ENCODE results near the gene PLXDC2. TPM values are rescaled to one million over a fixed set of nuclear protein-coding genes. Genes with fewer than 3 reads are reported as not detected.

Gene PLXDC2
- total and polyA plus RNA-seq, 2 donors (not counting 1 experiment from before 2014, with no cell fraction given): 0.07 TPM

DNA sequence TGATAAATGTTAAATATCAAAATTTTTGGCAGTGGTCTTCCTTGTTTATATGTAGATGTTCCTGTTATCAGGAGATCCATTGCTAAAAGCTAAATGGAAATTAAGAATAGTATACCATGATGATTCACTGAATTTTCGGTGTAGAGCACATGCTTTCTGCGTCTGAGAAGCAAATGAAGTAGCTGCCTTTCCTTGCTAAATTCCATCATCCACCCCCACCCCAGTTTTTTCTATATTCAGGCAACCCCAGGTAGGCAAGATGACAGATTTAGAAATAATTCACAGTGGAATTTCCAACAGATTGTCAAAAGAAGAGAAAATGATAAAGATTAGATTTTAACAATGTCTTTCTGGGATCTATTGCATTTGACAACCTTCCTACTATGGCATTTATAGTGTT, 231.9 kb downstream of the PLXDC2 start:
- Histone ChIP-seq H3K27ac (ENCODE audit: low read length in 2 of 2) (no peak overlapping the region), H3K27me3 (replicated peaks in 1 of 4; ENCODE audit: control extremely low read depth in 1 of 4, control insufficient read depth in 3 of 4, insufficient read depth in 4 of 4, low read length in 3 of 4) (no peaks in the 10 kb centered on the region), H3K4me3 (ENCODE audit: control extremely low read depth in 1 of 5, extremely low read depth in 1 of 5, insufficient read depth in 1 of 5, low read depth in 2 of 5, low read length in 4 of 5) (no peak overlapping the region), H3K4me1 (ENCODE audit: control insufficient read depth in 2 of 2, insufficient read depth in 2 of 2, low read length in 2 of 2) (no peaks in the 10 kb centered on the region), H3K4me2 (replicated peaks; ENCODE audit: low read depth, low read length, poor library complexity, severe bottlenecking) (no peak overlapping the region), H4K20me1 (ENCODE audit: control insufficient read depth, insufficient read depth, low read length, poor library complexity, severe bottlenecking) (no peaks in the 10 kb centered on the region), H2AFZ (ENCODE audit: insufficient read depth, low read depth, low read length, poor library complexity, severe bottlenecking) (no peak overlapping the region), H3K79me2 (ENCODE audit: control insufficient read depth, insufficient read depth, low read length) (no peaks in the 10 kb centered on the region), H3K9ac (ENCODE audit: low read length) (no peak overlapping the region), H3K36me3 (replicated peaks in 1 of 2; ENCODE audit: control extremely low read depth in 1 of 2, control insufficient read depth in 1 of 2, extremely low read depth in 1 of 2, insufficient read depth in 2 of 2, low read length in 1 of 2) (no peaks in the 10 kb centered on the region), H3K9me3 (ENCODE audit: control extremely low read depth in 1 of 3, control insufficient read depth in 2 of 3, insufficient read depth in 1 of 3, low read length in 2 of 3) (no peaks in the 10 kb centered on the region)
- DNase-seq (no peak), ATAC-seq (ENCODE audit: low read depth) (no peak)
- Mint-ChIP-seq H3K27ac (no peak overlapping the region), H3K27me3 (no peaks in the 10 kb centered on the region), H3K4me3 (no peak overlapping the region), H3K4me1 (no peaks in the 10 kb centered on the region), H3K9me3 (ENCODE audit: insufficient read depth) (peaks cover 5% of the 10 kb centered on the region)
- TF ChIP-seq, protein P1, sequence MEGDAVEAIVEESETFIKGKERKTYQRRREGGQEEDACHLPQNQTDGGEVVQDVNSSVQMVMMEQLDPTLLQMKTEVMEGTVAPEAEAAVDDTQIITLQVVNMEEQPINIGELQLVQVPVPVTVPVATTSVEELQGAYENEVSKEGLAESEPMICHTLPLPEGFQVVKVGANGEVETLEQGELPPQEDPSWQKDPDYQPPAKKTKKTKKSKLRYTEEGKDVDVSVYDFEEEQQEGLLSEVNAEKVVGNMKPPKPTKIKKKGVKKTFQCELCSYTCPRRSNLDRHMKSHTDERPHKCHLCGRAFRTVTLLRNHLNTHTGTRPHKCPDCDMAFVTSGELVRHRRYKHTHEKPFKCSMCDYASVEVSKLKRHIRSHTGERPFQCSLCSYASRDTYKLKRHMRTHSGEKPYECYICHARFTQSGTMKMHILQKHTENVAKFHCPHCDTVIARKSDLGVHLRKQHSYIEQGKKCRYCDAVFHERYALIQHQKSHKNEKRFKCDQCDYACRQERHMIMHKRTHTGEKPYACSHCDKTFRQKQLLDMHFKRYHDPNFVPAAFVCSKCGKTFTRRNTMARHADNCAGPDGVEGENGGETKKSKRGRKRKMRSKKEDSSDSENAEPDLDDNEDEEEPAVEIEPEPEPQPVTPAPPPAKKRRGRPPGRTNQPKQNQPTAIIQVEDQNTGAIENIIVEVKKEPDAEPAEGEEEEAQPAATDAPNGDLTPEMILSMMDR (IDR thresholded peaks at IDR 0.05): no peak
- TF ChIP-seq EZH2 (IDR thresholded peaks at IDR 0.05; ENCODE audit: borderline replicate concordance, insufficient read depth, low read depth, low read length, poor library complexity, severe bottlenecking): no peak
- intact Hi-C loops (cut with micrococcal nuclease): no loop called here
- ChIA-PET POLR2A (no interaction called here), CTCF (no interaction called here)
- WGBS (ENCODE audit: insufficient coverage): no CpG with 5 or more reads among the region's 2 CpGs

GRCh38 chr10:20058135-20058534, 241.9 kb downstream of the PLXDC2 start:
- Mint-ChIP-seq H3K4me3 (no peak overlapping the region), H3K4me1 (no peaks in the 10 kb centered on the region), H3K27ac (no peak overlapping the region), H3K9me3 (ENCODE audit: insufficient read depth) (peaks cover 12% of the 10 kb centered on the region), H3K27me3 (no peaks in the 10 kb centered on the region)
- no peaks in the 10 kb centered on the region for H3K4me1 ChIP-seq (ENCODE audit: control insufficient read depth in 2 of 2, insufficient read depth in 2 of 2, low read length in 2 of 2)
- H3K27me3 ChIP-seq (replicated peaks in 1 of 4; ENCODE audit: control extremely low read depth in 1 of 4, control insufficient read depth in 3 of 4, insufficient read depth in 4 of 4, low read length in 3 of 4): no peaks in the 10 kb centered on the region
- ATAC-seq (ENCODE audit: low read depth) (no peak), DNase-seq (no peak)
- intact Hi-C loops (cut with micrococcal nuclease): no loop called here
- no peak overlapping the region for H3K9ac ChIP-seq (ENCODE audit: low read length)
- H4K20me1 ChIP-seq (ENCODE audit: control insufficient read depth, insufficient read depth, low read length, poor library complexity, severe bottlenecking): no peaks in the 10 kb centered on the region
- no peaks in the 10 kb centered on the region for H3K36me3 ChIP-seq (replicated peaks in 1 of 2; ENCODE audit: control extremely low read depth in 1 of 2, control insufficient read depth in 1 of 2, extremely low read depth in 1 of 2, insufficient read depth in 2 of 2, low read length in 1 of 2)
- peaks cover 0 to 6% (median 0%) of the 10 kb centered on the region in 3 donors for H3K9me3 ChIP-seq (ENCODE audit: control extremely low read depth in 1 of 3, control insufficient read depth in 2 of 3, insufficient read depth in 1 of 3, low read length in 2 of 3)
- no peak overlapping the region for H3K27ac ChIP-seq (ENCODE audit: low read length in 2 of 2)
- H2AFZ ChIP-seq (ENCODE audit: insufficient read depth, low read depth, low read length, poor library complexity, severe bottlenecking): no peak overlapping the region
- H3K79me2 ChIP-seq (ENCODE audit: control insufficient read depth, insufficient read depth, low read length): no peaks in the 10 kb centered on the region
- TF ChIP-seq EZH2 (IDR thresholded peaks at IDR 0.05; ENCODE audit: borderline replicate concordance, insufficient read depth, low read depth, low read length, poor library complexity, severe bottlenecking): no peak
- TF ChIP-seq, protein P1 (IDR thresholded peaks at IDR 0.05): no peak
- WGBS (ENCODE audit: insufficient coverage): no CpG with 5 or more reads among the region's 2 CpGs
- CTCF ChIA-PET: no interaction called here
- no peak overlapping the region for H3K4me3 ChIP-seq (ENCODE audit: control extremely low read depth in 1 of 5, extremely low read depth in 1 of 5, insufficient read depth in 1 of 5, low read depth in 2 of 5, low read length in 4 of 5)
- POLR2A ChIA-PET: no interaction called here
- no peak overlapping the region for H3K4me2 ChIP-seq (replicated peaks; ENCODE audit: low read depth, low read length, poor library complexity, severe bottlenecking)

Data from B cell (primary cell).